Activated gamma-delta T cell (primary cell): ENCODE results near the gene STK40.
A peak's percentile ranks its signal among the peaks of the same experiment; 100 is the strongest.

Experiments used
- DNase-seq: peaks from one replicate; lab custom pipeline; 2025; lab: John Stamatoyannopoulos, UW
- total RNA-seq, 2 donors: gene quantifications; one replicate each; lab custom pipeline; 2026; lab: John Stamatoyannopoulos, UW

The STK40 gene
- 66.3 to 82.4 reads per million in 2 donors for total RNA-seq

- peak; percentile 97 for DNase-seq
These were observed at the start of gene STK40 for GRCh38 chr1:36385410-36386264. Gene STK40 (minus strand): TSS chr1:36385924. CDS start chr1:36361332, 24,592 bp downstream.

- DNase-seq: no peak
These were observed 47.4 kb upstream of the STK40 start for GRCh38 chr1:36433102-36433501.

GRCh38 chr1:36432616-36433015, 46.9 kb upstream of the STK40 start:
- DNase-seq: no peak

GRCh38 chr1:36425791-36426190, 40.1 kb upstream of the STK40 start:
- DNase-seq: no peak

- DNase-seq: no peak
These were observed 35.9 kb upstream of the STK40 start for GRCh38 chr1:36421649-36422048.

GRCh38 chr1:36420836-36421317, 35.2 kb upstream of the STK40 start:
- peak; percentile 67 for DNase-seq

GRCh38 chr1:36420409-36420808, 34.7 kb upstream of the STK40 start:
- DNase-seq: no peak

GRCh38 chr1:36419569-36419968, 33.8 kb upstream of the STK40 start:
- no peak for DNase-seq

- DNase-seq: no peak
These were observed 33.4 kb upstream of the STK40 start for GRCh38 chr1:36419140-36419539.

GRCh38 chr1:36417931-36418330, 32.2 kb upstream of the STK40 start:
- DNase-seq: no peak

- DNase-seq: no peak
These were observed 30.1 kb upstream of the STK40 start for GRCh38 chr1:36415661-36416326.

- no peak for DNase-seq
These were observed 28.7 kb upstream of the STK40 start for GRCh38 chr1:36414384-36414783.

GRCh38 chr1:36411674-36412648, 26.2 kb upstream of the STK40 start:
- no peak for DNase-seq

- DNase-seq: no peak
These were observed 22.8 kb upstream of the STK40 start for GRCh38 chr1:36408479-36408878.

- DNase-seq: no peak
These were observed 20.7 kb upstream of the STK40 start for GRCh38 chr1:36406440-36406839.

- no peak for DNase-seq
These were observed 16.8 kb upstream of the STK40 start for GRCh38 chr1:36402504-36402890.

GRCh38 chr1:36401602-36402503, 16.1 kb upstream of the STK40 start:
- DNase-seq: no peak

- peak; percentile 28 for DNase-seq
These were observed 15.3 kb upstream of the STK40 start for GRCh38 chr1:36400825-36401601.

- no peak for DNase-seq
These were observed 14.7 kb upstream of the STK40 start for GRCh38 chr1:36400514-36400824.

- DNase-seq: no peak
These were observed 12.8 kb upstream of the STK40 start for GRCh38 chr1:36398370-36398977.
